Skin of body (tissue), 3 donors: ENCODE results near the gene INKA1. TPM values are rescaled to one million over a fixed set of nuclear protein-coding genes. Genes with fewer than 3 reads are reported as not detected.
"Not testable (repeated sequence)": the region's sequence is repeated elsewhere in the genome, so short reads cannot be mapped to it uniquely, and the experiment has no call there.

Experiments used
- DNase-seq: peaks from one replicate; lab custom pipeline; 2025; lab: John Stamatoyannopoulos, UW
- small RNA-seq: library from RNA; depleted of rRNA; stranded (forward); fragments of <200 nt; gene quantifications from one replicate; pipeline ENCODE3, GENCODE V24; 2014; ENCODE audit warnings: low replicate concordance
- total RNA-seq: library from RNA; depleted of rRNA; stranded (reverse); fragments of >200 nt; gene quantifications from one replicate; pipeline ENCODE4 v1.2.3, GENCODE V29; 2014

Gene INKA1
- total RNA-seq, 1 donor from 2014 or later, result 6.6 TPM

DNA sequence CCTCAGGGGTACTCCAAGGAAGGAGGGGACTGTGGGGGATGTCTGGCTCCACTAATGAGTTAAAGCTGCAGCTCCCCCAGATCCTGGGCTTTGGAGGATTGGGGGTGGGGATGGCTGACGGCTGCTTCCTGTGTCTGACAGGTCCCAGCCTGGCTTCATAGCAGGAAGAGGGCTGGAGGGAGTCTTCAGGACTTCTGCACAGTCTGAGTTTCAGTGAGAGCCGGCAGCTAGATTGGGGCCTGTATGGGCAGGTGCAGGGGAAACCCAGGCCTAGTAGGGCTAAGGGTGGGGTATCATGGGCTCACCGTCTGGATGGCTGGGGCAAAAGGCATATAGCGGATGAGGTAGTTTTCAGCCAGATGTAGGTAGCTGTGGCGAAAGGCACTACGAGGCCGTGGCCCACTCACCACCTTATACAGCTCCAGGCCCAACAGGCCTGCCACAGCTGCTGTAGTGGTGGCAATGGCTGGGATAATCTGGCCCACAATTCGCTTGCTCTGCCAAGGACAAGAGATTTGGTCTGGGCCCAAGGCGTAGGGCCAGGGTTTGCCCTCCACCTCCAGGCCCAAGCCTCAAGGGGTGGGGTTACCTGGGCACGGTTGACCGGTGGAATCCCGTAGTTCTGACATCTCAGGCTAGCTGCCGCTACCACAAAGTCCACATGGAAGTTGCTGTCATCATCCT lies 4.5 kb downstream of the INKA1 start:
- DNase-seq, result no peak

DNA sequence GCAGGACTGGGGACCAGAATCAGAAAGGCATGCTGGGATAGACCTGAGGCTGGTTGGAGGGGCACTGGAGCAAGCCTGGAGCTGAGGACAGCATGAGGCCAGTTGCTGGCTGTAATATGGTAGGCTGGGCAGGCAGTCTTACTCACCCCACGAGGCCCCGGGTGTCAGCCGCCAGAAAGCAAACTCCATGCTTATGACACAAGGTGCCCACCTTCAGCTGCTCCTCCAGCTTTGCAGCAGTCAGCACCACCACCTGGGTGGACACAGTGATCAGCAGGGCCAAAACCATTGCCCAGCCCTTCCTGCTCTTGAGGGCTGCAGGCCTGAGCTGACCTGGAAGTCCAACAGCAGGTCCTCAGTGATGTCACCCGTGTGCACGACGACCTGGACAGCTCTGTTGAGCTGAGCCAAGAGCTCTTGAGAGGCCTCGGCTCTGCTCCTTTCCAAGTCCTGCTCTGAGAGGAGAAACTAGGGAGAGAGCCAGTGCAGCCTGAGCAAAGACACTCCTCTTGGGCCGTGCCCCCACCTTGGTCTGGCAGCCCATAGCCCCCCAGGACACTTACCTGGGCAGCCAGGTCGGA lies 9.9 kb downstream of the INKA1 start:
- DNase-seq, result no peak

DNA sequence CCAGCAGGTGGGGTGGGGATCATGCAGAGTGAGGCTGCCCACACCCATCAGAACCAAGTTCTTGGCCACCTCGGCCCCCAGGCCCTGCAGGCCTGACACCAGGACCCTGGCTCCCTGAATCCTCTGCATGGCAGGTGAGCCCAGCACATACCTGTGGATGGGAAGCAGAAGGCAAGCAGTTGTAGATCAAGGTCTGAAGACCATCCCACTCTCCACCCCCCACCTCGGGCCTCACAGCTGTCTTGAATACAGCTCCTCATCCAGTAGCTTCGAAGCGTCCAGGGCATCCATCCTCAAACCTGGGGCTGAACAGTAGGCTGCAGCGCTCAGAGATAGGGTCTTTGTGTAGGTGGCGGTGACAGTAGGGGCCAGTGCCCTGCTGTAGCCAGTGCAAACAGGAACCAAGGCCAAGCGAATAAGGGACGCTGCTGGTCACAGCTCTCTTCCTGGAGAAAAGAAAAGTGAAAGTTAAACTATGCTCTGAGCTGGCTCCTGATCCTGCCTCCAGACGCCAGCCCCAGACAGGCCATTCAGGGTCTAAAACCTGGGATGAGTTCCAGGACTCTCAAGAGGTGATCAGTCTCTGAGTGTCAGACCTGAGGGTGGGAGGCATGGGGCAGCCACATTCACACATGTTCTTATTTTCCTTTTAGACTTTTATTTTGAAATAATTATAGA lies 10.6 kb downstream of the INKA1 start, which contains the start of gene UBA7:
Gene UBA7 (minus strand): TSS at position 457 of the 678 bp plus-strand sequence. CDS start 166 bp downstream, at position 291.
- DNase-seq, result peak; percentile 51

DNA sequence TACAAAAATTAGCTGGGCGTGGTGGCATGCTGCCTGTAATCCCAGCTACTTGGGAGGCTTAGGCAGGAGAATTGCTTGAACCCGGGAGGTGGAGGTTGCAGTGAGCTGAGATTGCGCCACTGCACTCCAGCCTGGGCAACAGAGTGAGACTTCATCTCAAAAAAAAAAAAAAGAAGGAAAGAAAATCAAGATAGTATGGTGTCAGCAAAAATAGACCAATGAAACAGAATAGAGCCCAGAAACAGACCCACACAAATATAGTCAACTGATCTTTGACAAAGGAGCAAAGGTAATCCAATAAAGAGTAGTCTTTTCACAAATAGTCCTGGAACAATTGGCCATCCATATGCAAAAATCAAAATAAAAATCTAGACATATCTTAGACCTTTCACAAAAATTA lies 20.1 kb downstream of the INKA1 start:
- DNase-seq, result not testable (repeated sequence)

DNA sequence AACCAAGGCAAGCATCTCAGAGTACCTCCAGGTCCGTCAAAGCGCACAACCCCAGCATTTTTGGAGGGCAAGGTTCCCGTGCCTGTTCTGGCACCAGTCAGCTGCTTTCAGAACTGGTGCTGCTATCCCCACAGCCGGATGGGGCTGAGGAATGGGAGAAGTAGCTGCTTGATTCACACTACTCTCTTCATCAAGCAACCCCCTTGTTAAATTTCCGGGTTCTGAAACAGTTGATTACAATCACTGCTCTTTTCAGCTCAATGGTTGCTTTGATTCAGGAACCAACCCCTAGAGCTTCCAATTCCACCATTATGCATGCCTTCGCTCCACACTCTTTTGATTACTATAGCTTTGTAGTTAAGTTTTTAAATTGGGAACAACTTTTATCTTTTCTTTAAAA lies 23.0 kb downstream of the INKA1 start:
- DNase-seq, result no peak

DNA sequence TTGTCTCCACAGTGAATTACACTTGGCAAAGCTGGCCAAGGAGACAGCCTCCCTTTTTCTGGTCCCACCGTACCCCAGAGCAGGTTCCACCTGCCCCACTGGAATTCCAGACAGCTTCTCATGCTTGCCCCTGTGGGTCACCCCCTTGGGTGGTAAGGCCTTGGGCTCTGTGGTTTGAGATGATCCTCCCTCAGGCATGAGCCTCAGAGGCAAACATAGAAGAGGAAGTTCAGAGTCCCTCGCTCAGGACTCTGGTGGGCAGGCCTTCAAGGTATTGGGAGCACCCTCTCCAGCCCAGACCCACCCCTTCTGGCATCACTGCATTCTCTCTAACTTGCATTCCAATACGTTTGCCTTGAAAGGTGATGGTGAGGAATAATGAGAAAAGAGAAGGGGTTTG lies 28.3 kb downstream of the INKA1 start:
- DNase-seq, result no peak

DNA sequence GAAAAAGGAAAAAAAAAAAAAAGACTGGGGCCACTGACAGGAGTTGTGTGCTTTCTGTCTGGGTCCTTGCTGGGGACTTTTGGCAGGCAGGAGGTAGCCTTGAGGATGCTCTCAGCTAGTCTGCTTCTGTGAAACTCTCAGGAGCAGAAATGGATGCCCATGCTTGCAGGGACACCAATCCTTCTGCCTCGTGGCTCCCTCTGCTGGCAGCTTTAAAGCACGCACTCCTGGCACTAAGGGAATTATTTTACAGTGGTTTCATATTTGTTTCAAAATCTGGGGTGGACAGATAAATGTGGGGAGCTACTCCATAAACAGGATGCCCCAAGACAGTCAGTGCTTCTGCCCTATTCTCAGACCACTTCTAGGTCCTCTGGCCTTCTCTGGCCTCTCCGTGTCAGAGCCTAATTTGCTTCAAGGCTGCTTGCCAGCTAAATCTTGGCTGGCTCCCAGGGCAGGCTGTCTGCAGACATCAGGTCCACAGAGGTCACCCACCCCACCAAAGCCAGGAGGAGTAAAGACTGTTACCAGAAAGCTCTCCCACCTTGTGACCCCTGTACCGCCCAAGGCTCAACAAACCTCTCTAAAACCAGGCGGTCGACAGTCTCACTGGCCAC lies 36.2 kb downstream of the INKA1 start:
- DNase-seq, result peak; percentile 79

DNA sequence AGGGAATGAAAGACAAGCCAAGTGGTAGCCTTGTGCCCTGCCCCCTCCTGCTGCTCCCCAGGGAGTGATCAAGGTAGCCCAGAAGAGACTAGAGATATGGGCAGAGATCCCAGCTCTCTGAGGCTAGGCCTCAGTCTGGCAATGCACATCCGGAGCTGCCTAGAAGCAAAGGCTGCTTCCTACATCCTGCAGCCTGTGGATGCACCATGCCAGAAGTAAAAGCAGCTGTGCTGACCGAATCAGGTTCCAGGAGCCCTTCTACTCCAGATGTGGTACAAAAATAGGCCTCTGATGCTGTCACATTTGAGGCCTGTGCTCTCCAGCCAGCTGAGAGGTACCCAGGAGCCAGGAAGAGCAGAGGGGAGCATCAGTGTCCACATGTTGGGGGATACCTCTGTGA lies 37.3 kb downstream of the INKA1 start:
- peak; percentile 75 for DNase-seq

DNA sequence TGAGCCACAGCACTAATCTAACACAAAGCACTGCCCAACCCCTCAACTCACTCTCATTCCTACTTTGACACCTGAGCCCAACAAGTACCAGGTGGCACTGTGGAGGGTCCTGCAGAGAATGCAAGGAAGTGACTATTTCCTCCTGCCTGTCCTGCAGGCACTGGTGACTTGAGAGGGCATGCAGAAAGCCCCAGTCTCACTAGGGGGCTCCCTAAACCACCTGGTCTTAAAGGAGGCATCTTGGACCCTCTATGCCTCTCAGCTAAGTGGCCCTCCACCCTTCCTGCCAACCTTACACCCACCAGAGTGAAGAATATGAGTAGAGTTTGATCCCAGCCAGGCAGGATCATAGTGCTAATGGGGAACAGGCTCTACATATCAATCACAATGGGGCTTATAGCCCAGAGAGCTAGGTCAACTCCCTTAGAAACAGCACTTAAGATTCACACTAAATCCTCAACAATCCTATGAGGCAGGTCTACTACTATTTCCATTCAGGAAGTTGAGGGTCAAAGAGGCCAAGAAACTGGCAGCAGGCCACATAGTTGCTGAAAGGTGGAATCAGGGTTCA lies 38.1 kb downstream of the INKA1 start:
- no peak for DNase-seq

DNA sequence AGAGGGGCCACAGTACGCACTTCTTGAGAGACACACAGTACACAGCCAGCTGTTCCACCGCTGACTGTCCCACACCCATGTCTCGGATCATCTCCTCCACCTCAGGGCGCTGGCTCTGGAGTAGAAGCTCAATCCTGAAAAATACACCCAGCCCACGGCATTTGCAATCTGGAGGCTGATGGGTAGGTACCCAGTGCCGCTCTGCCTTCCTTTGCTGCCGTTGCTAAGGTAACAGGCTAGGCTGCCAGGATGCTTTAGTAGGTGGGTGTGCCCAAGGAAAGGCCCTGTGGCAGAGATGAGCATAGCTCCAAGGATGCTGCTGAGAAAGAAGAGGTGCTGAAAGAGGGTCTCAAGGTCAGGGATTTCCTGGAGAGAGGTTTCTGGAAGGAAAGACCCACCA lies 38.7 kb downstream of the INKA1 start:
- no peak for DNase-seq

DNA sequence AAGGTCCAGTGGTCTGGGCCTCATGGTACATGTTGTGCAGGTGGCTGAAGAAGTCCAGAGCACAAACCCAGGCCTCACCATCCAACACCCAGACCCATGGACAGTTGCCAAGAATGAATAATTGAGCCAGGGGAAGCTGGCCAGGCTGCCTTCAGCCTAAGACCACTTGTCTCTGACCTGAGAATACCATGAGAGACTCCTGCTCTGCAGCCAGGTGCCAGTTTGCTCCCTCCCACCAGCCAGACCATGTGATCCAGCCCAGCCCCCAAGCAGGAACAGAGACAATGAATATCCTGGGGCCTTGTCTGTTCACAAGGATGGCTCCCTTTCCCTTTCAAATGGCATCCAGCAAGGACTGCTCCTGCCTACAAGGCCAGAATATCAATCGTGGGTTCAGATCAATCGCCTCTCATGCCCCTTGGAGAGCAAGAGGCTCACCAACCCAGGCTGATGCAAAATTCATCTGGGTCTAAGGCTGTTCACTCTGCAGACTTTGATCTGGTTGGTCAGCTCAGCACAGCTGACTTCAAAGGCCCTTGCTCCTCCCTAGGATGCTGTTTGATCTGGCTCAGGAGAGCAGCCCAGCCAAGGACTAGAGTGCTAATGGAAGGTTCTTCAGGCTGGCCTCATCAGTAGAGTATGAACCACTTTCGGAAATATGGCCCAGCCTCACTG lies 39.9 kb downstream of the INKA1 start:
- no peak for DNase-seq

DNA sequence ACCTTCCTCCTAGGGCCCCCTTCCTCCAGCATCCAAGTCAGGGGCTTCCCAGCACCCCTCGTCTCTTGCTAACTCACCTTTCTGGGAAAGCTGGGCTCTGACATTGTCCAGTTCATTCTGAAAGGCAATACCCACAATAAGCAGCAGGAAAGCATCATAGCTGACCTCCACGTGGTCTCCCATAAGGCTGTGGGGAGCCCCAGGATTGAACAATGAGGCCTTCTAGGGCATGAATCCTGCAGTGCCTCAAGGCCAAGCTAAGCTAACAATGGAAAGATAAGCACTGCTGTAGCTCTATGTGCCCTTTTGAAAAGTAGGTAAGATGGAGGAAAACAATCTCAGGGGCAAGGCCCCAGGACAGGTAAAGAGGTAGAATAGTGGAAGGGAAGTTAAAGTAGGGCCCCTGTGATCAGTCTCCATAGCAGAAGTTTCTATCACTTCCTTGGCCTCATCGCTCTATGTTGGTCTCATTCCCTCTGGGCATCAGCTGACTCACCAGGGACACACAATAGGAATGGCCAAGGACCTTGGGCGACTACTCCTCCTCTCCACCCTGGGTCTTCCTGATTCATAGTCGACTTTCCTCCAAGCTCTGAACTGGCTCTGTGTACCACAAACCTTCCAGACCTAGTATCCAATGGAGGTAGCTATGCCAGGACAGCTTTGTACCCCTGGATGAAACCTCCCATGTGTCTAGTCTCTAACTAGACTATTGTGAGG lies 41.6 kb downstream of the INKA1 start:
- no peak for DNase-seq

DNA sequence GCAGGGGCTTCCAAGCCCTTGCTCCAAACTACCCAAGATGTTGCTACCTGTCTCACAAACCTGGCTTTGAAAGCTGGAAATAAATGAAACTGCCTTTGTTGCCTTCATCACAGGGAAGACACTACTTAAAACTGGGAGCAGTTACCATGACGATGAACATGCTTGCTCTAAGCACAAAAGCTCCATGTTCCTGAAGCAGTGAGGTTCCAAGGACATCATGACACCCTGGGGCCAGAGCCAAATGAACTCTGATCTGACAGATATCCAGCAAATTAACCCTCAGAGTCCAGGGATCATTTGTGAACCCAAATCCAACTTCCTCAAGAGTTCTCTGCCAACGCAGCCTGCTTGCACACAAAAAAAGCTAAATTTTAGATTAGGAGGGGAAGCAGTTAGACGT lies 42.6 kb downstream of the INKA1 start:
- no peak for DNase-seq

Small RNAs within 50 kb of the gene (small RNA-seq; reads per million reads assigned to genes)
- gene COX6CP14, result not detected

Other genes starting within 250 kb of the INKA1 start
- 0.39 TPM for gene BSN, start 248.8 kb upstream of the INKA1 start, total RNA-seq
- 41.8 TPM for gene APEH, start 128.9 kb upstream of the INKA1 start, total RNA-seq
- gene MST1, start 113.8 kb upstream of the INKA1 start, total RNA-seq, result 8.6 TPM
- 18.6 TPM for gene RNF123, start 113.7 kb upstream of the INKA1 start, total RNA-seq
- gene AMIGO3, start 83.6 kb upstream of the INKA1 start, total RNA-seq, result 0.10 TPM
- gene GMPPB, start 79.3 kb upstream of the INKA1 start, total RNA-seq, result 9.5 TPM
- 27.5 TPM for gene IP6K1, start 16.7 kb upstream of the INKA1 start, total RNA-seq
- gene CDHR4, start 3.4 kb upstream of the INKA1 start, total RNA-seq, result not detected
- 16.3 TPM for gene UBA7, start 10.7 kb downstream of the INKA1 start, total RNA-seq
- 2.8 TPM for gene TRAIP, start 53.3 kb downstream of the INKA1 start, total RNA-seq
- 0.89 TPM for gene CAMKV, start 66.6 kb downstream of the INKA1 start, total RNA-seq
- 6.3 TPM for gene MST1R, start 100.6 kb downstream of the INKA1 start, total RNA-seq
- gene MON1A, start 126.5 kb downstream of the INKA1 start, total RNA-seq, result 3.1 TPM
- gene RBM6, start 136.9 kb downstream of the INKA1 start, total RNA-seq, result 110 TPM